HEK293T (cell line): ENCODE data around the gene C20orf204.
A peak's percentile ranks its signal among the peaks of the same experiment; 100 is the strongest.
"Not testable (repeated sequence)": the region's sequence is repeated elsewhere in the genome, so short reads cannot be mapped to it uniquely, and the experiment has no call there.

Source experiments
- CTCF ChIA-PET: fragments of 350-600 bp; formaldehyde crosslinking; extraction: SDS; loops from one replicate; lab custom pipeline; 2021; ENCODE audit warnings: antibody characterized with exemption, inconsistent platforms; lab: Yijun Ruan, JAX
- POLR2A ChIA-PET: fragments of 350-600 bp; formaldehyde crosslinking; extraction: SDS; loops from one replicate; lab custom pipeline; 2020; ENCODE audit warnings: antibody characterized with exemption, inconsistent platforms; lab: Yijun Ruan, JAX
- DNase-seq: peaks from one replicate; pipeline ENCODE4 v3.0.0; 2012; ENCODE audit warnings: mixed read lengths; ENCODE audit errors: extremely low spot score
- ARNT ChIP-seq: fragments of 450-650 bp; IDR thresholded peaks from 2 replicates; pipeline ENCODE4 v1.6.1; 2017; ENCODE audit warnings: mild to moderate bottlenecking
- BHLHE40 ChIP-seq: fragments of 450-650 bp; IDR thresholded peaks from 2 replicates; pipeline ENCODE4 v1.6.1; 2016; ENCODE audit warnings: mild to moderate bottlenecking, moderate library complexity, borderline replicate concordance
- CTBP1 ChIP-seq: fragments of 450-650 bp; IDR thresholded peaks from 2 replicates; pipeline ENCODE4 v1.6.1; 2016; ENCODE audit warnings: borderline replicate concordance
- ELF4 ChIP-seq: fragments of 450-650 bp; IDR thresholded peaks from 2 replicates; pipeline ENCODE4 v1.6.1; 2017; ENCODE audit warnings: antibody characterized with exemption
- FOXA1 ChIP-seq: fragments of 450-650 bp; IDR thresholded peaks from 2 replicates; pipeline ENCODE4 v1.6.1; 2016; ENCODE audit warnings: mild to moderate bottlenecking
- FOXK2 ChIP-seq: fragments of 450-650 bp; IDR thresholded peaks from 2 replicates; pipeline ENCODE4 v1.6.1; 2016; ENCODE audit warnings: mild to moderate bottlenecking
- FOXM1 ChIP-seq: fragments of 450-650 bp; IDR thresholded peaks from 2 replicates; pipeline ENCODE4 v1.6.1; 2017; ENCODE audit warnings: mild to moderate bottlenecking, borderline replicate concordance
- HDGF ChIP-seq: fragments of 450-650 bp; IDR thresholded peaks from 2 replicates; pipeline ENCODE4 v1.6.1; 2017; ENCODE audit warnings: antibody characterized with exemption, borderline replicate concordance
- L3MBTL2 ChIP-seq: fragments of 450-650 bp; conservative IDR thresholded peaks from 2 replicates; pipeline ENCODE4 v1.6.1; 2016; ENCODE audit warnings: mild to moderate bottlenecking
- LEF1 ChIP-seq: fragments of 450-650 bp; IDR thresholded peaks from 2 replicates; pipeline ENCODE4 v1.6.1; 2017; ENCODE audit warnings: mild to moderate bottlenecking, borderline replicate concordance
- NFRKB ChIP-seq: fragments of 450-650 bp; IDR thresholded peaks from 2 replicates; pipeline ENCODE4 v1.6.1; 2016; ENCODE audit warnings: mild to moderate bottlenecking, moderate library complexity
- SP1 ChIP-seq: fragments of 450-650 bp; IDR thresholded peaks from 2 replicates; pipeline ENCODE4 v1.6.1; 2017
- SUZ12 ChIP-seq: fragments of 450-650 bp; IDR thresholded peaks from 2 replicates; pipeline ENCODE4 v1.6.1; 2016; ENCODE audit warnings: mild to moderate bottlenecking
- TARDBP ChIP-seq: fragments of 450-650 bp; IDR thresholded peaks from 2 replicates; pipeline ENCODE4 v1.6.1; 2016
- ZNF384 ChIP-seq: fragments of 450-650 bp; IDR thresholded peaks from 2 replicates; pipeline ENCODE4 v1.6.1; 2016
- TF ChIP-seq, protein P1 (sequence below): fragments of 450-650 bp; IDR thresholded peaks from 2 replicates; pipeline ENCODE4 v1.6.1; 2016

C20orf204 gene

DNA sequence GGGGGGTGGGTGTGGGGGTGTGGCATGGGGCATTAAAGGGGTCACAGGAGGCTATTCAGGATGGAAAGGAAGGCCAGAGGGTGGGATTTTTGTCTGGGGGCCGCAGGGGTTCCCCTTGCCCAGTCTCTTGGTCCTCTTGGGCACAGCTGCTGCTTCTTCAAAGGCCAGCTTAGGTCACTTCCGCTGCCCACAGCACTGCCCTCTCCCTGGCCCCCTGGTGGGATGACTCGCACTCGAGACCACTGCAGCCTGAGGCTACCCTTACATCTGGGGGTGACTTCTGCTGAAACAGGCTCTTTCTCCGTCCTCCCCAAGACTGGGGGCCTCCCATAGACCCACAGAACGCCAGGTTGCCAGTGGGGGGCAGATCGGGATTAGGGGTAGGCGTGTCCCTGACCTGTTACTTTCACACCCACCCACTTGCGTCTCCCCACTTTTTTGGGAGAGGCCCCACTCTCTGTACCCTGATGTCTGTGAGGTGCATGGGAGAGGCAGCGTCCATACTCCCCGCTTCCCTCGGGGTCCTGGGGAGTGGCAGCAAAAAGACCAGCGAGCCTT, 46.9 kb downstream of the C20orf204 start:
- DNase-seq: no peak
- no peak for TF ChIP-seq NFRKB
- ChIA-PET POLR2A (interaction anchor here (5.3 kb wide), 1 partner anchor 21 kb away, joined by 38 read pairs; the partner anchor contains the start of gene TCEA2), CTCF (interaction anchor here (1.0 to 1.7 kb wide), 4 partner anchors 20 to 37 kb away, joined by 3 to 12 read pairs (median 4); no protein-coding TSS in a partner anchor)

DNA sequence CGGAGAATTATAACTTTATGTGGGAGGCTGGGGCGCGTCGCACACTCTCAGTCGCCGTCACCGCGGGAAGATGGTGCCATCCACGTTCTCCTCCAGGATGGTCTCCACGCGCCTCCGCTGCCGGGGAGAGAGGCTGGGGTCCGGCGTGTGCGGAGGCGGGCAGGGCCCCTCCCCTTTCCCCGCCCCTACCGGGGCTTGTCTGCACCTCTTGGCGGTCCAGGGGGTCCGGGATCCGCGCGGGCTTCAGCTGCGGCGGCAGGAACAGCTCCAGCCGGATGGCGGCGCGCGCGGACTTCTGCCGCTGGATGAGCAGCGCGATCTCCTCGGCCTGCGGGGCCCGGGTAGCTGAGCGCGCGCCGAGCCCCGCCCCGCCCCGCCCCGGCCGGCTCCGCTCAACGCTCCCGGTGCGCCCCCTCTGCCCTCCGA, 47.4 kb downstream of the C20orf204 start:
- no peak for TF ChIP-seq NFRKB
- no peak for TF ChIP-seq ZNF384
- no peak for TF ChIP-seq SP1
- TF ChIP-seq, protein P1, sequence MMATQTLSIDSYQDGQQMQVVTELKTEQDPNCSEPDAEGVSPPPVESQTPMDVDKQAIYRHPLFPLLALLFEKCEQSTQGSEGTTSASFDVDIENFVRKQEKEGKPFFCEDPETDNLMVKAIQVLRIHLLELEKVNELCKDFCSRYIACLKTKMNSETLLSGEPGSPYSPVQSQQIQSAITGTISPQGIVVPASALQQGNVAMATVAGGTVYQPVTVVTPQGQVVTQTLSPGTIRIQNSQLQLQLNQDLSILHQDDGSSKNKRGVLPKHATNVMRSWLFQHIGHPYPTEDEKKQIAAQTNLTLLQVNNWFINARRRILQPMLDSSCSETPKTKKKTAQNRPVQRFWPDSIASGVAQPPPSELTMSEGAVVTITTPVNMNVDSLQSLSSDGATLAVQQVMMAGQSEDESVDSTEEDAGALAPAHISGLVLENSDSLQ: no peak
- TF ChIP-seq FOXA1: no peak
- TF ChIP-seq TARDBP: no peak
- TF ChIP-seq ELF4: no peak
- no peak for TF ChIP-seq HDGF
- TF ChIP-seq SUZ12: no peak
- no peak for TF ChIP-seq BHLHE40
- TF ChIP-seq ARNT: no peak
- no peak for TF ChIP-seq CTBP1
- TF ChIP-seq LEF1: no peak
- no peak; the same call in 1 of the 2 replicates for TF ChIP-seq L3MBTL2
- no peak for TF ChIP-seq FOXM1
- TF ChIP-seq FOXK2: no peak
- DNase-seq: peak; percentile 79
- POLR2A ChIA-PET: no interaction called here
- CTCF ChIA-PET: interaction anchor here (0.7 to 1.7 kb wide), 6 partner anchors 16 to 37 kb away, joined by 3 to 12 read pairs (median 3); no protein-coding TSS in a partner anchor

DNA sequence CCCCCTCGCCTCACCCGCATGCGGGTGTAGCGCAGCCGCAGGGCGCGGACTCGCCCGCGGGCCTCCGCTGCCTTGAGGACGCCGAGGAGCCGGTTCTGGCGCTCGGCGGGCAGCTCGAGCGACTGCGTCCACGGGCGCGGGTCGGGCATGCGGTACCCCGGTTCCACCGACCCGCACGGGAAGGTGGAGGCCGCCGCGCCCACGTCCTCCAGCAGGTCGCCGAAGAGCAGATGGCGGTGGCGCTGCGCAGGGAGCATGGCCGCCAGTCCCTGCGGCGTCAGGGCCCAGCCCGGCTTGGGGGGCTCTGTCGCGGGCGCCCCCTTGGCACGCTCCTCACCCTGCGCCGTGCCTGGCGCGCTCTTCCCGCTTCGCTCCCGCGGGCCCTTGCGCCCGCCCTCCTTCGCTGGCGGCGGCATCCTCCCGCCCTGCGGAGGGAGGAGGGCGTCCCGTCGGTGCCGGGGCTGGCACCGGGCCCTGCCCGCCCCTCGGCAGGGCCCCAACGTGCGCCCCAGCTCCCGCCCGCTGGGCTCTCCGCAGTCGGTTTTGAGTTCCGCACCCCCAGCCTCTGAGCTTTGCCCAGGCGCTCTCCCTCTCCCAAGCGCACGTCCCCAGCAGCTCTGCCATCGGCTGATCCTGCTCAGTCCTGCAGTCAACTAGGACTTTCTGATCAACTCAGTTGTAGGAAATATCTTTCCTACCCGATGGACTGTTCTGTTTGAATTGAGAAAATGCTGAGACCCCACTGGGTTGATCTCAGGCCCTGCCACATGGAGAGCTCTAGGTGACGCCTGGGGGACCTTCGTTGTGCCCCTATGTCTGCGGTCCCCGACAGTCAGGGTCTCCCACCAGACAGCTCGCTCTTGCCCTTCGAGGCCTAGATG, 48.1 kb downstream of the C20orf204 start, which contains the start of gene LKAAEAR1:
LKAAEAR1 (minus strand) TSS at position 595 of the 881 bp plus-strand sequence; CDS start at position 416, 179 bp downstream.
- ChIA-PET POLR2A (interaction anchor here (1.5 to 1.6 kb wide), 2 partner anchors 30 to 103 kb away, joined by 4 read pairs; partner anchors contain the start of gene PRPF6), CTCF (interaction anchor here (0.7 to 1.7 kb wide), 7 partner anchors 15 to 36 kb away, joined by 3 to 12 read pairs (median 3); no protein-coding TSS in a partner anchor)
- no peak for DNase-seq
- TF ChIP-seq FOXM1 (no peak), TARDBP (no peak), ELF4 (no peak)

DNA sequence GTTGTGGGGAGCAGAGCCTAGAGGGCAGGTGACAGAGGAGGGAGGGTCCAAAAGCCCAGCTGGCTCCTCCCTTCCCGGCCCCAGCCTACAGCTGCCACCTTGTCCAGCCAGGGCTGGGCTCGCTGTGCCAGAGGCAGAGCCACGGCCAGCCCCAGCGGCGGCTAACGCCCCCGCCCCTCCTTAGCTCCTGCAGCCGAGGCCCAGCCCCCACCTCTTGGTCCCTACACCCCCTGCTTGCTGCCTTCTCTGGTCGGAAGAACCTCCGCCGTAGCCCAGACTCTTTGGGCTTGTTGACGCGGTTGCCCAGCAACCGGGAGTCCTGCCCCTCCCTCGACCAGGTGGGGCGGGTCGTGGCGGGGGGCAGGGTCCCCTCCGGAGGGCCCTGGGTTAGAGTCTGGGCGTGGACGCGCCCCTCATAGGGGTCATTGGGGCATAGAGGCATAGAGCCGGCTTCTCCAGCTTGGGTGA, 48.7 kb downstream of the C20orf204 start:
- no peak for DNase-seq
- CTCF ChIA-PET: interaction anchor here (0.7 to 1.7 kb wide), 2 partner anchors 15 to 35 kb away, joined by 3 to 12 read pairs; no protein-coding TSS in a partner anchor
- TF ChIP-seq FOXM1 (no peak), SP1 (no peak), NFRKB (no peak), LEF1 (no peak), HDGF (no peak)
- TF ChIP-seq, protein P1: no peak
- POLR2A ChIA-PET: interaction anchor here (1.5 to 1.6 kb wide), 2 partner anchors 31 to 104 kb away, joined by 4 read pairs; partner anchors contain the start of gene PRPF6

GRCh38 chr20:64086801-64087200, 50.8 kb downstream of the C20orf204 start:
- DNase-seq: no peak
- ChIA-PET CTCF (no interaction called here), POLR2A (no interaction called here)
- TF ChIP-seq CTBP1 (no peak), FOXA1 (no peak), FOXK2 (no peak), TARDBP (no peak), NFRKB (no peak), HDGF (no peak), FOXM1 (no peak), SP1 (no peak), LEF1 (no peak), SUZ12 (no peak), ELF4 (no peak), ARNT (no peak), ZNF384 (no peak), L3MBTL2 (no peak)
- TF ChIP-seq, protein P1: no peak

GRCh38 chr20:64087226-64087825, 51.3 kb downstream of the C20orf204 start:
- DNase-seq, CTCF ChIA-PET, POLR2A ChIA-PET: not testable (repeated sequence)

DNA sequence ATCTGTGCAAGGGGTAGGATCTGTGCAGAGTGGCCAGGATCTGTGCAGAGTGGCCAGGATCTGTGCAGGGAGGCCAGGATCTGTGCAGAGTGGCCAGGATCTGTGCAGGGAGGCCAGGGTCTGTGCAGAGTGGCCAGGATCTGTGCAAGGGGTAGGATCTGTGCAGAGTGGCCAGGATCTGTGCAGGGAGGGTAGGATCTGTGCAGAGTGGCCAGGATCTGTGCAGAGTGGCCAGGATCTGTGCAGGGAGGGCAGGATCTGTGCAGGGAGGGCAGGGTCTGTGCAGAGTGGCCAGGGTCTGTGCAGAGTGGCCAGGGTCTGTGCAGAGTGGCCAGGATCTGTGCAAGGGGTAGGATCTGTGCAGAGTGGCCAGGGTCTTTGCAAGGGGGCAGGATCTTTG, 52.6 kb downstream of the C20orf204 start:
- POLR2A ChIA-PET, DNase-seq, CTCF ChIA-PET: not testable (repeated sequence)
